ENCODE results near the gene SLC39A11. TPM values are rescaled to one million over a fixed set of nuclear protein-coding genes. Genes with fewer than 3 reads are reported as not detected.

The SLC39A11 gene
- total RNA-seq, 1 donor from 2014 or later: 5.5 TPM

DNA sequence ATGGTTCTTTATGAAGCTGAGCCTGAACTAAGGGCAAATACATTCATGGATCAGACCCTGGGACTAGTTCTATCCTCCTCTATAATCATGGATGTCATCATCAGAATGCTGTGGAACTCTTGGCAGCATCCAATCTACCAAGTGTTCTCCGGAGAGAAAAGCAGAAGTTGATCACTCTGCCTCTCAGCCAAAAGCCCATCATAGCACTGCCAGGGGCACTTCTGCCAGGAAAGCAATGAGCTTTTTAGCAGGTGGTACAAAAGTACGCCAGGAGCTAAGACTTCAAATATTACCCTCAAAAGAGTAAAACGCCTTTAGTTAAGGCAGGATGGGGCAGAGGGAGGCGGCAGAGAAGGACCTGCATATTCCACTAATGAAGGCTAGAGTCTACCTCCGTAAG is 279.0 kb downstream of the SLC39A11 start:
- no peak overlapping the region for H3K4me2 ChIP-seq
- no peak overlapping the region for H3K4me3 Mint-ChIP-seq

DNA sequence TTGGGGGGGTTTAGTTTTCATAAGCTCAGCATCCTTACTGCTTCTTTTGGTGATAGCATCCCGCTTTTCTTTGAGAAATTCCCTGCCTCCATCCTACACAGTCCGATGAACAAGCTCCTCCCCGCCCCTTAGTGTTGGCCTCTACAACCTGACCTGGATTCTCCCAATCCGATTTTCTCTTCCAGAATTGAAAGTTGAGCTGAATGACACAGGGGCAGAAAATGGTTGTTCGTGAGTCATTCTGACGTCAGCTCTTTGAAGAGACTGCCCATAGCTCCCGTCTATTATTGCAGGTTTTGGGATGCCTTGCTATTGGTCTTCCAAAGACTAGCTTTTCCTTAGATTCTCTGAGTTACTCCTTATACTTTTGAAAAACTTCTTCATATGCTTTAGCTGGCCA is 279.7 kb downstream of the SLC39A11 start:
- Histone ChIP-seq H3K4me1 (peaks cover 9% of the 10 kb centered on the region), H3K27me3 (no peaks in the 10 kb centered on the region), H3K9ac (no peak overlapping the region), H4K20me1 (ENCODE audit: low read depth) (no peaks in the 10 kb centered on the region), H3K27ac (no peak overlapping the region), H3F3A (ENCODE audit: low read depth) (peaks cover 8% of the 10 kb centered on the region), H3K9me3 (ENCODE audit: low read depth) (peaks cover 7% of the 10 kb centered on the region), H3K79me2 (ENCODE audit: low read depth) (no peaks in the 10 kb centered on the region), H3K4me3 (no peak overlapping the region), H2AFZ (replicated peaks) (no peak overlapping the region), H3K36me3 (no peaks in the 10 kb centered on the region), H3K4me2 (no peak overlapping the region)
- H3K9me3 Mint-ChIP-seq: peaks cover 2% of the 10 kb centered on the region
- TF ChIP-seq, protein P1, sequence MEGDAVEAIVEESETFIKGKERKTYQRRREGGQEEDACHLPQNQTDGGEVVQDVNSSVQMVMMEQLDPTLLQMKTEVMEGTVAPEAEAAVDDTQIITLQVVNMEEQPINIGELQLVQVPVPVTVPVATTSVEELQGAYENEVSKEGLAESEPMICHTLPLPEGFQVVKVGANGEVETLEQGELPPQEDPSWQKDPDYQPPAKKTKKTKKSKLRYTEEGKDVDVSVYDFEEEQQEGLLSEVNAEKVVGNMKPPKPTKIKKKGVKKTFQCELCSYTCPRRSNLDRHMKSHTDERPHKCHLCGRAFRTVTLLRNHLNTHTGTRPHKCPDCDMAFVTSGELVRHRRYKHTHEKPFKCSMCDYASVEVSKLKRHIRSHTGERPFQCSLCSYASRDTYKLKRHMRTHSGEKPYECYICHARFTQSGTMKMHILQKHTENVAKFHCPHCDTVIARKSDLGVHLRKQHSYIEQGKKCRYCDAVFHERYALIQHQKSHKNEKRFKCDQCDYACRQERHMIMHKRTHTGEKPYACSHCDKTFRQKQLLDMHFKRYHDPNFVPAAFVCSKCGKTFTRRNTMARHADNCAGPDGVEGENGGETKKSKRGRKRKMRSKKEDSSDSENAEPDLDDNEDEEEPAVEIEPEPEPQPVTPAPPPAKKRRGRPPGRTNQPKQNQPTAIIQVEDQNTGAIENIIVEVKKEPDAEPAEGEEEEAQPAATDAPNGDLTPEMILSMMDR (IDR thresholded peaks at IDR 0.05): no peak
- TF ChIP-seq EZH2 (IDR thresholded peaks at IDR 0.05): no peak
- TF ChIP-seq EZH2phosphoT487 (IDR thresholded peaks at IDR 0.05): no peak
- H3K27me3 Mint-ChIP-seq (ENCODE audit: insufficient read depth, low read depth): peaks cover 3% of the 10 kb centered on the region
- DNase-seq (ENCODE audit: low spot score): no peak
- H3K36me3 Mint-ChIP-seq: no peaks in the 10 kb centered on the region
- no peak overlapping the region for H3K4me3 Mint-ChIP-seq
- H3K4me1 Mint-ChIP-seq: peaks cover 14% of the 10 kb centered on the region
- no peak overlapping the region for H3K27ac Mint-ChIP-seq

More for the DNA sequence above, 279.0 kb downstream of the SLC39A11 start:
- Mint-ChIP-seq H3K27me3 (ENCODE audit: insufficient read depth, low read depth) (peaks cover 3% of the 10 kb centered on the region), H3K27ac (no peak overlapping the region), H3K36me3 (no peaks in the 10 kb centered on the region), H3K4me1 (peaks cover 14% of the 10 kb centered on the region), H3K9me3 (peaks cover 2% of the 10 kb centered on the region)
- peaks cover 9% of the 10 kb centered on the region for H3K4me1 ChIP-seq
- no peaks in the 10 kb centered on the region for H4K20me1 ChIP-seq (ENCODE audit: low read depth)
- no peaks in the 10 kb centered on the region for H3K36me3 ChIP-seq
- no peak overlapping the region for H3K4me3 ChIP-seq
- no peak overlapping the region for H2AFZ ChIP-seq (replicated peaks)
- no peak overlapping the region for H3K9ac ChIP-seq
- TF ChIP-seq, protein P1 (IDR thresholded peaks at IDR 0.05): no peak
- TF ChIP-seq EZH2phosphoT487 (IDR thresholded peaks at IDR 0.05) (no peak), EZH2 (IDR thresholded peaks at IDR 0.05) (no peak)
- no peaks in the 10 kb centered on the region for H3K79me2 ChIP-seq (ENCODE audit: low read depth)
- peaks cover 7% of the 10 kb centered on the region for H3K9me3 ChIP-seq (ENCODE audit: low read depth)
- H3K27me3 ChIP-seq: no peaks in the 10 kb centered on the region
- no peak for DNase-seq (ENCODE audit: low spot score)
- H3K27ac ChIP-seq: no peak overlapping the region
- H3F3A ChIP-seq (ENCODE audit: low read depth): peaks cover 8% of the 10 kb centered on the region

DNA sequence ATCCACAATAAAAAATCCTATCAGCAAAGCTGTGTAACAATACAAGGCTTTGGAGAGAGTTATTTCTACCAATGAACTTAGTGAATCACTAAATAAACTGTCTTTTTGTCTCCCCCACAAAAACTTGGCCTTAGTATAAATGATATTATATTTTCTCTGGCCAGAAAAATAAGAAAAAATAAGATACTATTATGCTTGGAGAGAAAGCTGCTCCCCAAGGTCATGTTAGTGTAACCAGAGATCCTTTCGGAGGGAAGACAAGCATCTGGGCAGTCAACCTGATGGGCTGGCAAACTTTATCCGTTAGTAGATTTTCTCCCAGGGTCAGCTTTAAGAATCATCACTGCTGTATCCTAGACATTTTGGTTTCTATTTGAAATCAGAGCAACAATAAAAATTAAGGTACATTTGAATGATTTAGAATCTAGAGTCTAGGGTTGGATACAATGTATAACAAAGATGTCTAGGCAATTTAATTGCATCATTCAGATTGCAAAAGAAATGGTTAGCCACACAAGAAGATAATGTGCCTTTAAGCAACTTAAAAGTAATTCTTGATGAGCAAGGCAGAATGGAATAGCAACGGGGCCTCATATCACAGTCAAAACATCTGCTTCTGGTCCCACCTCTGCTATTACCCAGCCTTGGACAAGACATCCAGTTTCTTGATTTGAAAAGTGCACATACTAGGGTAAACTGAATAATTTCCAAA is 280.4 kb downstream of the SLC39A11 start:
- Histone ChIP-seq H2AFZ (replicated peaks) (no peak overlapping the region), H3K9ac (no peak overlapping the region), H3F3A (ENCODE audit: low read depth) (peaks cover 8% of the 10 kb centered on the region), H3K27me3 (no peaks in the 10 kb centered on the region), H3K36me3 (no peaks in the 10 kb centered on the region), H3K9me3 (ENCODE audit: low read depth) (peaks cover 7% of the 10 kb centered on the region), H3K4me3 (no peak overlapping the region), H4K20me1 (ENCODE audit: low read depth) (no peaks in the 10 kb centered on the region), H3K27ac (no peak overlapping the region), H3K79me2 (ENCODE audit: low read depth) (no peaks in the 10 kb centered on the region), H3K4me1 (peaks cover 9% of the 10 kb centered on the region), H3K4me2 (no peak overlapping the region)
- TF ChIP-seq, protein P1 (IDR thresholded peaks at IDR 0.05): no peak
- TF ChIP-seq EZH2 (IDR thresholded peaks at IDR 0.05) (no peak), EZH2phosphoT487 (IDR thresholded peaks at IDR 0.05) (no peak)
- H3K27me3 Mint-ChIP-seq (ENCODE audit: insufficient read depth, low read depth): peaks cover 3% of the 10 kb centered on the region
- DNase-seq (ENCODE audit: low spot score): no peak
- H3K9me3 Mint-ChIP-seq: peaks cover 2% of the 10 kb centered on the region
- H3K4me3 Mint-ChIP-seq: no peak overlapping the region
- H3K27ac Mint-ChIP-seq: no peak overlapping the region
- no peaks in the 10 kb centered on the region for H3K36me3 Mint-ChIP-seq
- H3K4me1 Mint-ChIP-seq: peaks cover 14% of the 10 kb centered on the region
